ENCODE data around the gene GBF1. TPM values are rescaled to one million over a fixed set of nuclear protein-coding genes. Genes with fewer than 3 reads are reported as not detected.

The GBF1 gene
- total and polyA plus RNA-seq, 2 experiments from 2014 or later, result 43.1 to 55.4 TPM

GRCh38 chr10:102334101-102334500 lies 88.8 kb downstream of the GBF1 start:
- H3K4me2 ChIP-seq, result no peak overlapping the region
- 54% methylated on average over 4 of the region's 4 CpGs for WGBS (ENCODE audit: low lambda C conversion rate, missing lambda C conversion rate)
- no peaks in the 10 kb centered on the region for H3K27me3 ChIP-seq
- H3K9me3 ChIP-seq (ENCODE audit: low read depth), result no peaks in the 10 kb centered on the region
- peaks cover 57% of the 10 kb centered on the region for H4K20me1 ChIP-seq (ENCODE audit: insufficient read depth, poor library complexity, severe bottlenecking)
- no peak overlapping the region for H2AFZ ChIP-seq
- peaks cover 9% of the 10 kb centered on the region for H3K4me1 ChIP-seq (ENCODE audit: insufficient read depth)
- no peaks in the 10 kb centered on the region for H3K36me3 ChIP-seq (replicated peaks; ENCODE audit: insufficient read depth, low read depth)
- H3K4me3 ChIP-seq, result no peak overlapping the region
- DNase-seq (ENCODE audit: low spot score), result peak; percentile 23
- H3K27ac ChIP-seq, result no peak overlapping the region
- TF ChIP-seq EZH2 (IDR thresholded peaks at IDR 0.05; ENCODE audit: borderline replicate concordance), result no peak
- TF ChIP-seq EZH2phosphoT487 (IDR thresholded peaks at IDR 0.05; ENCODE audit: low read depth, severe bottlenecking, unreplicated experiment), result no peak
- TF ChIP-seq CTCF (IDR thresholded peaks at IDR 0.05; ENCODE audit: poor library complexity), result no peak
- no peaks in the 10 kb centered on the region for H3K9me2 ChIP-seq (replicated peaks; ENCODE audit: insufficient read depth)
- peaks cover 66% of the 10 kb centered on the region for H3K79me2 ChIP-seq

- peaks cover 46% of the 10 kb centered on the region for H4K20me1 ChIP-seq (ENCODE audit: insufficient read depth, poor library complexity, severe bottlenecking)
- no peak for DNase-seq (ENCODE audit: low spot score)
- H3K79me2 ChIP-seq, result peaks cover 59% of the 10 kb centered on the region
- no peak overlapping the region for H3K4me2 ChIP-seq
- H3K9me3 ChIP-seq (ENCODE audit: low read depth), result no peaks in the 10 kb centered on the region
- peaks cover 7% of the 10 kb centered on the region for H3K4me1 ChIP-seq (ENCODE audit: insufficient read depth)
- H3K36me3 ChIP-seq (replicated peaks; ENCODE audit: insufficient read depth, low read depth), result no peaks in the 10 kb centered on the region
- H3K27ac ChIP-seq, result no peak overlapping the region
- TF ChIP-seq CTCF (IDR thresholded peaks at IDR 0.05; ENCODE audit: poor library complexity), result no peak
- no peak for TF ChIP-seq EZH2 (IDR thresholded peaks at IDR 0.05; ENCODE audit: borderline replicate concordance)
- TF ChIP-seq EZH2phosphoT487 (IDR thresholded peaks at IDR 0.05; ENCODE audit: low read depth, severe bottlenecking, unreplicated experiment), result no peak
- H3K9me2 ChIP-seq (replicated peaks; ENCODE audit: insufficient read depth), result no peaks in the 10 kb centered on the region
- no peaks in the 10 kb centered on the region for H3K27me3 ChIP-seq
- H2AFZ ChIP-seq, result no peak overlapping the region
- 85% methylated on average over 3 of the region's 3 CpGs for WGBS (ENCODE audit: low lambda C conversion rate, missing lambda C conversion rate)
- no peak overlapping the region for H3K4me3 ChIP-seq
Observed at GRCh38 chr10:102335184-102335583, 89.9 kb downstream of the GBF1 start.

- no peak overlapping the region for H3K4me2 ChIP-seq
- H2AFZ ChIP-seq, result no peak overlapping the region
- DNase-seq (ENCODE audit: low spot score), result no peak
- peaks cover 19% of the 10 kb centered on the region for H4K20me1 ChIP-seq (ENCODE audit: insufficient read depth, poor library complexity, severe bottlenecking)
- H3K4me1 ChIP-seq (ENCODE audit: insufficient read depth), result no peaks in the 10 kb centered on the region
- no peaks in the 10 kb centered on the region for H3K36me3 ChIP-seq (replicated peaks; ENCODE audit: insufficient read depth, low read depth)
- peaks cover 43% of the 10 kb centered on the region for H3K79me2 ChIP-seq
- H3K4me3 ChIP-seq, result no peak overlapping the region
- no peaks in the 10 kb centered on the region for H3K9me3 ChIP-seq (ENCODE audit: low read depth)
- no peak overlapping the region for H3K27ac ChIP-seq
- TF ChIP-seq CTCF (IDR thresholded peaks at IDR 0.05; ENCODE audit: poor library complexity), result no peak
- TF ChIP-seq EZH2 (IDR thresholded peaks at IDR 0.05; ENCODE audit: borderline replicate concordance), result no peak
- TF ChIP-seq EZH2phosphoT487 (IDR thresholded peaks at IDR 0.05; ENCODE audit: low read depth, severe bottlenecking, unreplicated experiment), result no peak
- WGBS (ENCODE audit: low lambda C conversion rate, missing lambda C conversion rate), result 68% methylated on average over 2 of the region's 2 CpGs
- H3K9me2 ChIP-seq (replicated peaks; ENCODE audit: insufficient read depth), result no peaks in the 10 kb centered on the region
- no peaks in the 10 kb centered on the region for H3K27me3 ChIP-seq
Observed at GRCh38 chr10:102341038-102341688, 95.8 kb downstream of the GBF1 start.

Measured in hepatocyte (in vitro differentiated cells).